ENCODE results near the gene CCNY. TPM values are rescaled to one million over a fixed set of nuclear protein-coding genes. Genes with fewer than 3 reads are reported as not detected.

The CCNY gene
- total RNA-seq, 1 donor from 2014 or later = 81.1 TPM

- Histone ChIP-seq H3K4me1 (peaks cover 93% of the 10 kb centered on the region), H3K9me3 (replicated peaks) (no peaks in the 10 kb centered on the region), H3K36me3 (peaks cover 6% of the 10 kb centered on the region), H3K27me3 (ENCODE audit: low read depth) (no peaks in the 10 kb centered on the region), H3K4me3 (peak overlapping the region; percentile 85), H3K27ac (replicated peaks) (peak overlapping the region; percentile 24)
- intact Hi-C loops (cut with micrococcal nuclease) = loop anchor here (10.0 kb wide), 1 partner anchor 231 kb away; no protein-coding TSS in a partner anchor
- no peak for DNase-seq
- no peak for TF ChIP-seq CTCF (IDR thresholded peaks at IDR 0.05; ENCODE audit: borderline replicate concordance)
These were observed 2.0 kb upstream of the CCNY start for GRCh38 chr10:35334297-35334696.

- Histone ChIP-seq H3K36me3 (peaks cover 6% of the 10 kb centered on the region), H3K9me3 (replicated peaks) (no peaks in the 10 kb centered on the region), H3K27me3 (ENCODE audit: low read depth) (no peaks in the 10 kb centered on the region), H3K4me1 (peaks cover 93% of the 10 kb centered on the region), H3K4me3 (peak overlapping the region; percentile 85), H3K27ac (replicated peaks) (peak overlapping the region; percentile 94)
- no peak for DNase-seq
- intact Hi-C loops (cut with micrococcal nuclease) = loop anchor here (10.0 kb wide), 1 partner anchor 229 kb away; no protein-coding TSS in a partner anchor
- no peak for TF ChIP-seq CTCF (IDR thresholded peaks at IDR 0.05; ENCODE audit: borderline replicate concordance)
These were observed 901 bp upstream of the CCNY start for GRCh38 chr10:35335133-35336083.

- intact Hi-C loops (cut with micrococcal nuclease) = loop anchor here (10.0 kb wide), 1 partner anchor 228 kb away; no protein-coding TSS in a partner anchor
- TF ChIP-seq CTCF (IDR thresholded peaks at IDR 0.05; ENCODE audit: borderline replicate concordance) = no peak
- Histone ChIP-seq H3K27ac (replicated peaks) (peak overlapping the region; percentile 94), H3K27me3 (ENCODE audit: low read depth) (no peaks in the 10 kb centered on the region), H3K36me3 (peaks cover 6% of the 10 kb centered on the region), H3K4me1 (peaks cover 93% of the 10 kb centered on the region), H3K4me3 (peak overlapping the region; percentile 85), H3K9me3 (replicated peaks) (no peaks in the 10 kb centered on the region)
- peak; percentile 40 for DNase-seq
These were observed 863 bp downstream of the CCNY start for GRCh38 chr10:35336921-35337823.

- no peak for TF ChIP-seq CTCF (IDR thresholded peaks at IDR 0.05; ENCODE audit: borderline replicate concordance)
- Histone ChIP-seq H3K27ac (replicated peaks) (peak overlapping the region; percentile 33), H3K27me3 (ENCODE audit: low read depth) (no peaks in the 10 kb centered on the region), H3K36me3 (no peaks in the 10 kb centered on the region), H3K4me1 (peaks cover 88% of the 10 kb centered on the region), H3K4me3 (no peak overlapping the region), H3K9me3 (replicated peaks) (no peaks in the 10 kb centered on the region)
- intact Hi-C loops (cut with micrococcal nuclease) = loop anchor here (10.0 kb wide), 1 partner anchor 225 kb away; no protein-coding TSS in a partner anchor
- no peak for DNase-seq
These were observed 3.6 kb downstream of the CCNY start for GRCh38 chr10:35339942-35340341.

- intact Hi-C loops (cut with micrococcal nuclease) = no loop called here
- no peak for DNase-seq
- peak overlapping the region; percentile 33 for H3K27ac ChIP-seq (replicated peaks)
These were observed 4.7 kb downstream of the CCNY start for GRCh38 chr10:35340975-35341374.

More at GRCh38 chr10:35340975-35341374, 4.7 kb downstream of the CCNY start:
- no peak for TF ChIP-seq CTCF (IDR thresholded peaks at IDR 0.05; ENCODE audit: borderline replicate concordance)
- no peaks in the 10 kb centered on the region for H3K27me3 ChIP-seq (ENCODE audit: low read depth)
- H3K9me3 ChIP-seq (replicated peaks) = no peaks in the 10 kb centered on the region
- no peaks in the 10 kb centered on the region for H3K36me3 ChIP-seq
- peaks cover 87% of the 10 kb centered on the region for H3K4me1 ChIP-seq
- H3K4me3 ChIP-seq = peak overlapping the region; percentile 22

Data from left ventricle myocardium inferior (tissue), 1 donor.